ENCODE measurements around the gene AIFM2.
A peak's percentile ranks its signal among the peaks of the same experiment; 100 is the strongest.
"Not testable (repeated sequence)": the region's sequence is repeated elsewhere in the genome, so short reads cannot be mapped to it uniquely, and the experiment has no call there.

AIFM2 gene

GRCh38 chr10:70132098-70133029 is at the start of gene AIFM2:
Gene AIFM2 (minus strand): TSS chr10:70132825. CDS start chr10:70124084, 8,741 bp downstream.
- FAIRE-seq: no peak

GRCh38 chr10:70179209-70179608 is 46.6 kb upstream of the AIFM2 start:
- not testable (repeated sequence) for FAIRE-seq

- no peak for FAIRE-seq
Measured at GRCh38 chr10:70178139-70178725, 45.6 kb upstream of the AIFM2 start.

DNA sequence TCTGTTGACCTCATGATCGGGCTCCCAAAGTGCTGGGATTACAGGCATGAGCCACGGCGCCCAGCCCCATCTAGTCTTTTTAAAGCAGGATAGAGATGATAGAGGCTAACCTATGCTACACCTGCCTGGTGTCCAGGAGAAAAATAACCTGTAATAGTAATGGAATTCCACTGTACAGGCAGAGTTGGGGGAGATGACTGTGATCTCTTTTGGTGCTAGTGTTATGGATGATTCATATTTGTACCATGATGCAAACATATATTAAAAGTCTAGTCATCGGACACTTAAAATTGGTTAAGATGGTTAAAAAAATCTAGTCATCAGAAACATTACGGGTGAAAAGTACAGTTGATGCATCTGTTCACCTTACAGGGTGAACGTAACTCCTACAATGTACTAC is 43.8 kb upstream of the AIFM2 start:
- no peak for FAIRE-seq

GRCh38 chr10:70175516-70175915 is 42.9 kb upstream of the AIFM2 start:
- FAIRE-seq: no peak

DNA sequence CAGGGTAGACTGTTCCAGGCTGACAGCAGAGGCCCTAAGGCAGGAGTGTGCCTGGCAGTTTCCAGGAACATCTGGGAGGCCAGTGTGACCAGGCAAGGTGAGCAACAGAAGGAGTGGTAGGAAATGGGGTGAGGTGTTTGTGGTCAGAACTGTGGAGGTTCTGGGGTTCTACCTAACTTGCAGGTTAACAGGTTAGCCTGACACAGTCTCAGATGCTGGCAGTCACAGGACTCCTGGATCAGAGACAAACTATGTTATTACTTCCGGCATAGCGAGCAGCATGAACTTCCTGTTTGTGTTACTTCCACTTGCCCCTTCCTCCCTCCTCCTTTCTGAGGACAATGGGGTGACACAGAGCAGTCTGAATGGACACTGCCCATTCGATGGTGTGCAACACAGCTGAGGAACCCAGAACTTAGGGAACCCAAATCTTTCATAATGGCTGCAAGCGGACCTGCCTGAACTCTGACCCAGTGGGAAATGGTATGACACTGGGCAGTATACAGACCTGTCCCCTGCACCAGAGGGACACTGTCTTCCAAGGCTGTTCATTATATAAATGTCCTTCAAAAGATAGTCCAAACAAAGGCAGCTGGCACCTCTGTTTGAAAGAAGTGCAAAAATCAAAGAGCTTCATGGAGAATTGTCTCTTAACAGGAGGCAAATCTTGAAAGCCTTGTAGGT is 41.6 kb upstream of the AIFM2 start:
- no peak for FAIRE-seq

GRCh38 chr10:70169649-70170364 is 37.2 kb upstream of the AIFM2 start:
- FAIRE-seq: no peak

DNA sequence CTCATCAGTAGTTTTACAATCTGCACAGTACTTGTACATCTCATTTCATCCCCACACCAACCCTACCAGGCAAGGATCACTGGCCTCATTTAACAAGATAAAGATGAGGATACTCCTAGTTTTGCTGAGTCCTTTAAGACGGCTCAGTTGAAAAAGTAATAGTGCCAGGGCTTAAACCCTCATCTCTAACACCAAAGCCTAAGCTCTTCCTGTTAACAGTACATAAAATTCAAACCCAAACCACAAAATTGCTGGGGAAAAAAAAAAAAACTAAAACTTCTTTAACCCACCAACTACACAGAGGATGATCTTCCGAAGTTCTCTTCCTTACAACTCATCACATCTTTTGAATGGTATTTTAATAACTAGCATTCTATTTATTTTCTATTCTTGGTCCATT is 36.4 kb upstream of the AIFM2 start:
- FAIRE-seq: no peak

- no peak for FAIRE-seq
Measured at GRCh38 chr10:70167246-70167645, 34.6 kb upstream of the AIFM2 start.

GRCh38 chr10:70166394-70166793 is 33.8 kb upstream of the AIFM2 start:
- no peak for FAIRE-seq

GRCh38 chr10:70164163-70164562 is 31.5 kb upstream of the AIFM2 start:
- no peak for FAIRE-seq

GRCh38 chr10:70163448-70163847 is 30.8 kb upstream of the AIFM2 start:
- no peak for FAIRE-seq

DNA sequence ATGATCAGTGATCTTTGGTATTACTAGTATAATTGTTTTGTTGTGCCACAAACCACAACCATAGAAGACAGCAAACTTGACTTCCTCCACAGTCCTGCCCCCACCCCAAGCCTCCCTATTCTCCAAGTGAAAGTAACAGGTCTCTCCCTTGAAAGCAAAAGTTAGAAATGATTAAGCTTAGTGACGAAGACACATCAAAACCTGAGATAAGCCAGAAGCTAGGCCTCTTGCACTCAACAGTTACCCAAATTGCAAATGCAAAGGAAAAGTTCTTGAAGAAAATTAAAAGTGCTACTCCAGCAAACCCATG is 30.2 kb upstream of the AIFM2 start:
- FAIRE-seq: no peak

- FAIRE-seq: no peak
Measured at GRCh38 chr10:70162151-70162891, 29.7 kb upstream of the AIFM2 start.

- no peak for FAIRE-seq
Measured at GRCh38 chr10:70160798-70161197, 28.2 kb upstream of the AIFM2 start.

- not testable (repeated sequence) for FAIRE-seq
Measured at GRCh38 chr10:70159366-70159765, 26.7 kb upstream of the AIFM2 start.

GRCh38 chr10:70158113-70158512 is 25.5 kb upstream of the AIFM2 start:
- FAIRE-seq: no peak

DNA sequence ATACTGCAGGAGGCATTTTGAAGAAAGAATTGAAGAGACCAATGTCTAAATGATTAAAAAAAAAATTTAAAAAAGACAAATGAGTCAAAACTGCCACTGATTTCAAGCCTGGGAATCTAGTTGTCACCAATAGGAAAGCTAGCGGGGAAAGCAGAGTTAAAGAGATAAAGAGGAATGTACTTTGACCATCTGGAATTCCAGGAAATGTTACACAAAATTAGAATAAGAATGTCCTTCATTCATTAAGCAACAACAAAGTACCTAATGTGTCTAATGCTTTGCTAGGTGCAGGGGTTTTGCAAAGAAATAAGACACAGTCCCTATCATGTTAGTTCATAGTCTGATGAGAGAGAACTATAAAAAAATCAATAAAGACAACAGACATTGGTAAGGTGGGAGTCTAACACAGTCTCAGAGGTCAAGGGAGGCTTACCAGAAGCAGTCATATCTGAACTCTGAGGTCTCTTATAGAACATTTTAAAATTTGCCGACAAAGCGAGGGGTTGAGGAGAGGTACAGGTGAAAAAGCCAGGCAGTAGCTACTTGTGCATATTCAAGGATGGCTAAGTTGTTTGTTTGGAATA is 22.7 kb upstream of the AIFM2 start:
- no peak for FAIRE-seq

DNA sequence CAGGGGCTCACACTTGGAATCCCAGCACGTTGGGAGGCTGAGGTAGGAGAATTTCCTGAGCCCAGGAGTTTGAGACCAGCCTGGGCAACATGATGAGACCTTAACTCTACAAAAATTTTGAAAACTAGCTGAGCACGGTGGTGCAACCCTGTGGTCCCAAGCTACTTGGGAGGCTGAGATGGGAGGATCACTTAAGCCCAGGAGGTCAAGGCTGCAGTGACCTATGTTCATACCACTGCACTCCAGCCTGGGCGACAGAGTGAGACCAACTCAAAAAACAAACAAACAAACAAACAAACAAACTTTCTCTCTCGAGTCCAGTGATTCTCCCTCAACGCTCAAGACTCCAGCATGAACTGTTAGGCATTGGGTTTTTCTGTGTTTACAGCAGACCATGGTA is 15.9 kb upstream of the AIFM2 start:
- FAIRE-seq: no peak

GRCh38 chr10:70147259-70147625 is 14.6 kb upstream of the AIFM2 start:
- no peak for FAIRE-seq

- FAIRE-seq: peak; percentile 96
Measured at GRCh38 chr10:70146489-70147258, 14.0 kb upstream of the AIFM2 start, which contains the start of gene TYSND1. Gene TYSND1 (minus strand): TSS chr10:70146700. CDS start chr10:70146586, 114 bp downstream.

Data from TTC549 (cell line).